GM21576 (cell line): ENCODE data around the gene CEACAM19.
"Not testable (repeated sequence)": the region's sequence is repeated elsewhere in the genome, so short reads cannot be mapped to it uniquely, and the experiment has no call there.

Source experiments
- ATAC-seq: cut with Tn5 transposase; IDR thresholded peaks from one replicate; pipeline ENCODE4 v1.9.1; 2021; ENCODE audit warnings: mild to moderate bottlenecking, moderate library complexity; ENCODE audit not compliant: unreplicated experiment

CEACAM19 gene

GRCh38 chr19:44697670-44698034 lies 26.4 kb downstream of the CEACAM19 start:
- no peak for ATAC-seq

DNA sequence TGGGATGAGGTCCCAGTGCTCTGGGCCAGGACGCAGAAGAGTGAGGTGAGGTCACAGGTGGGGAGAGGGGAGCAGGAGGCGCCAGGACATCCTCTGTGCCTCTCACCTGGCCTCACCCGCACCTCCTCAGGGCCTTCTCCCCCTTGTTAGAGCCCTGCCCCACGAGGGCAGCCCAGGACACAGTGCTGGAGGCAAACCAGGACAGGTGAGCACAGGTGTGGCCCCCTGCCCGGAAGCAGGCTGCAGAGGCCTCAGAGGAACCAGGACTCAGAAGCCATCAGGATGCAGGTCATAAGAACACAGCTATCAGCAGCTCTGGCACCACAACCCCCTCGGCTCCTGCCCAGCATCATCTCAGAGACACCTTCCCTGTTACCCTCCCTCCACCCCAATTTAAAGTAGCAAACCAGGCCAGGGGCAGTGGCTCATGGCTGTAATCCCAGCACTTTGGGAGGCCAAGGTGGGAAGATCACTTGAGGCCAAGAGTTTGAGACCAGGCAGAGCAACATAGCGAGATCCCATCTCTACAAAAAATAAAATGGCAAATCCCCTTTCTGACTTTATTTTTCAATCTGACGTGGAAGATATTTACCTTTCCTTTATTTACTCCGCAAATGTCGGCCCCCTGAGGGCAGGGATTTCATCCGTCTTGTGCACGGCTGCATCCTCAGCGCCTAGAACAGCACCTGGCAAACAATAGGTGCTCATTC lies 27.4 kb downstream of the CEACAM19 start, which contains the start of gene CEACAM16:
Gene CEACAM16, plus strand, starts transcription at position 660 of the 710 bp plus-strand sequence. CDS start 2,306 bp downstream, outside the sequence.
- no peak for ATAC-seq

DNA sequence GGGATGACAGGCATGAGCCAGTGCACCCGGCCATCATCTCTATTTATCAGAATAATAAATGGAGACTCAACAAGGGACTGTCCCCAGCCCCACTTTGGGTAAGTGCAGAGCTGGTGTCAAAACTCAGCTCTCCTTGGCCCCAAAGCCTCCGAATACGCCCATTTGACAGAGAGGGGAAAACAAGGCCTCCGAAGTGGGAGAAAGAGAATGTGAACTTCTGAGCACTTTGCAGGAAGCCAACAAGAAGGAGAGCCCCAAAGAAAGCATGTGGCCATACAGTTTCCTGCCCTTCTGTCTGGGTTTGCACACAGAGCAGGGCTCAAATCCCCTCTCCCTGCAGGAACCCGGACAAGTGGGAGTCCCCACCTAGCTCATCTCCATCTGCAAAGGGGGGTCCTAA lies 29.3 kb downstream of the CEACAM19 start:
- no peak for ATAC-seq

- ATAC-seq: no peak
Observed at GRCh38 chr19:44701228-44701627, 29.9 kb downstream of the CEACAM19 start.

DNA sequence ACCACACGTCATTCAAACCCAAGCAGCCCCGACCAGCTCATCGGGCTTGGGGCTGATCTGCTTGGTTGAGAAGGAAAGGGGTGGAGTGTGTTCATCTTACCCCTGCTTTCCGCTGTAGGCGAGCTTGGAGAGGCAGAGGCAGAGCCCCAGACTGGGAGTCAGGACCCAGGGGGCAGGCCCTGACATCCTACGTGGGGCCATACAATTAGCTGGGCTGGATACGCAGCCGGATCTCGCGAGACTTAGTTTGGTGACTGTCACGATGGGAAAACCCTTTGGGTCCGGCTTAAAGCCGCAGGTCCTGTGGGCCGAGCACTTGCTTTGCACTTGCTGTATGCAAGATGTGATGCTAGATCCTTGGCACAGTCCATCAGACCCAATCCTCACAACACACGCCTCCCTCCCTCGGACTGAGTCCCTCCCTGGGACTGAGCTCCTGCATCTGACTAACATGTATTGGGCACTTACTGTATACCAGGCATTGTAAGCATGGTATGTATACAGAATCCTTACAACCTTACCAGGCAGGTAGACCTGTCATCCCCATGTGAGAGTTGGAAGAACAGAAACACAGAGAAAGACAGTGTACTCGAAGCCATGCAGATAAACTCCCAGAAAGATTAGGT lies 31.4 kb downstream of the CEACAM19 start:
- no peak for ATAC-seq

- ATAC-seq: no peak
Observed at GRCh38 chr19:44703336-44704078, 32.2 kb downstream of the CEACAM19 start.

GRCh38 chr19:44704982-44705381 lies 33.7 kb downstream of the CEACAM19 start:
- no peak for ATAC-seq

DNA sequence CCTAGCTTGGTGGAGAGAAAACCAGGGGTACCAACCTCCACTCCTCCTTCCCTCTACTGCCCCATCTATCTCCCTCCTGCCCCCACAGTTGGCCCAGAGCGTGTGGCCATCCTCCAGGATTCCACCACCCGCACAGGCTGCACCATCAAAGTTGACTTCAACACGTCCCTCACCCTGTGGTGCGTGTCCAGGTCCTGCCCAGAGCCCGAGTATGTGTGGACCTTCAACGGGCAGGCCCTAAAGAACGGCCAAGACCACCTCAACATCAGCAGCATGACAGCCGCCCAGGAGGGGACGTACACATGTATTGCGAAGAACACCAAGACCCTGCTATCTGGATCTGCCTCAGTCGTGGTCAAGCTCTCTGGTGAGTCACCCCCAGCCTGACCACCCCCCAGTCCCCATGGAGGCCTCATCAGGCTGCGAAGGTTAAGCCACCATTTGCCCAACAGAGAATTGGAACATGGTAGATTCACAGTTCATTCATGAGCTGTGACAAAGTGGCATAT lies 34.3 kb downstream of the CEACAM19 start:
- no peak for ATAC-seq

DNA sequence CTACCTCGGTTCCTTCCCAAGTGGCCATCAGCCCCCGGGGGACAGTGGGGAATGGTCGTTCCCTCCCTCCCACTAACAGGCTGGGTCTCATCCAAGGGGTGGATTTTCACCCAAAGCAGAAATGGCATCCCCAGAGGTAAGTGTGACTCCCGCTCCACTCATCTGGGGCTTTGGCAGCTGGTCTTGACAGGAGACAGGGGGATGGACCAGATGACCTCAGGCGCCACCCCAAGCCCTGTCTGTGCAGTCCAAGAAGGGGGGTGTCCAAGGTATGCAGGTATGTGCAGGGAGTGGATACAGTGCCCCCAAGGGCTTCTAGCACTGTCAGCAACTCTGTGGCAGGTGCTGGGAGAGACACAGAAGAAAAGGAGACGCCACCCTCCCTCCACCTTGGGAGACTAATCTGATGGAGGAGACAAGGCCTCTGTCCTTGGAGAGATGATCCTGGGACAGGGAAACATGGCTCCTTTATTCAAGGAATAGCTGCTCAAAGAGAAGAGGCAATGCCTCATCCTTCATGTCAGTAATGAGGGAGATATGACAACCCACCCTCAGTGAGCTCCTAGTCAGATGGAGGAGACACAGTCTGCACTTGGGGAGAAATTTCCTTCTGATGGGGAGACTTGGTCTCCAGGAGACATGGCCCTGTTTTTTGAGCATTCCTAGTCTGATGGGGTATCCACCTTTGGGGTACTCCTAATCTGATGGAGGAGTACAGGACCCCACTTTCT lies 35.4 kb downstream of the CEACAM19 start:
- ATAC-seq: no peak

DNA sequence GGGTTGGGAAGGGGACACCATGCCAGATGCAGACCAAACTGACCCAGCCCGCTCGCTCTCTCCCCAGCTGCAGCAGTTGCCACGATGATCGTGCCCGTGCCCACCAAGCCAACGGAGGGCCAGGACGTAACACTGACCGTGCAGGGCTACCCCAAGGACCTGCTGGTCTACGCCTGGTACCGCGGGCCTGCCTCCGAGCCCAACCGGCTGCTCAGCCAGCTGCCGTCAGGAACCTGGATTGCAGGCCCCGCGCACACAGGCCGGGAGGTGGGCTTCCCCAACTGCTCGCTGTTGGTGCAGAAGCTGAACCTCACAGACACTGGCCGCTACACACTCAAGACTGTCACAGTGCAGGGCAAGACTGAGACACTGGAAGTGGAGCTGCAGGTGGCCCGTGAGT lies 36.5 kb downstream of the CEACAM19 start:
- ATAC-seq: no peak

DNA sequence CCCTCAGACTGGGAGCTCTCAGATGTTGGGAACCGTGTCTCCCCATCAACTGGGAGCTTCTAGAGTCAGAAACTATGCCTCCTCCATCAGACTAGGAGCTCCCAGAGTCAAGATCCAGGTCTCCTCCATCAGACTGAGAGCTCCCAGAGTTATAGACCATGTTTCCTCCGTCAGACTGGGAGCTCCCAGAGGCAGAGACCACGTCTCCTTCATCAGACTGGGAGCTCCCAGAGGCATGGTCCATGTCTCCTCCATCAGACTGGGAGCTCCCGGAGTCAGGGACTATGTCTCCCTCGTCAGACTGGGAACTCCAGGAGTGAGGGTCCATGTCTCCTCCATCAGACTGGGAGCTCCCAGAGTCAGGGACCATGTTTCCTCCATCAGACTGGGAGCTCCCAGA lies 37.7 kb downstream of the CEACAM19 start:
- no peak for ATAC-seq

DNA sequence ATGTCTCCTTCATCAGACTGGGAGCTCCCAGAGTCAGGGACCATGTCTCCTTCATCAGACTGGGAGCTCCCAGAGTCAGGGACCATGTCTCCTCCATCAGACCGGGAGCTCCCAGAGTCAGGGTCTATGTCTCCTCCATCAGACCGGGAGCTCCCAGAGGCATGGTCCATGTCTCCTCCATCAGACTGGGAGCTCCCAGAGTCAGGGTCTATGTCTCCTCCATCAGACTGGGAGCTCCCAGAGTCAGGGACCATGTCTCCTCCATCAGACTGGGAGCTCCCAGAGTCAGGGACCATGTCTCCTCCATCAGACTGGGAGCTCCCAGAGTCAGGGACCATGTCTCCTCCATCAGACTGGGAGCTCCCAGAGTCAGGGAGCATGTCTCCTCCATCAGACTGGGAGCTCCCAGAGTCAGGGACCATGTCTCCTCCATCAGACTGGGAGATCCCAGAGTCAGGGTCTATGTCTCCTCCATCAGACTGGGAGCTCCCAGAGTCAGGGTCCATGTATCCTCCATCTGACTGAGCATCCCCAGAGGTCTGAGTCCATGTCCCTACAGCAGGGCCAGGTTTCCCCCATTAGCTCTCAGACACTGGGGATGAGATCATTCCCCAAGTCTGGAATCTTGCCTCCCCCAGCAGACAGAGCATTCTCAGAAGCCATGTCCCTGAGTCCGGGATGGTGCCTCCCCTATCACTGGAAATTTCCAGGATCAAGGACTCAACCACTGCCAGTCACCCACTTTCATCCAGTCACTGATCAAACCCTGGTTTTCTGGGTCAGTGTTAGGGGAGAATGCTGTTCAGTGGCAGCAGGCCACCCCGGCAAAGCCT lies 38.4 kb downstream of the CEACAM19 start:
- not testable (repeated sequence) for ATAC-seq

DNA sequence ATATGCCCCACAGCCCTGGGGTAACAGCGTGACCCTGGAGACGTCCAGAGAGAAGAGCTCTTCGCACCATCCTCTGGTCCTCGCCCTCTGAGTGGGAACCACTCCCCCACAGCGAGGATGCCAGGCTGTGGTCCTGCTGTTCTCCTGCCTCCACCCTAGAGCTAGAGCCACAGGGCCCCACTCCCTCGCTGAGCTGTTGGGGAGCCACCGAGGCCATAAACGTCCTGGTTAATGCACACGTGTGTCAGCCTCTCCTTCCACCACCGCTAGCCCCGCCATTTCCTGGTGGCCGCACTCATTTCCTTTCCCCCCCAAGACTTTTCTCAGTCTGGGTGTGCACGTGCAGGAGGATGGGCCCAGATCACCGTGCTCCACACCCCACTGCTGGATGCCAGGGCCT lies 39.2 kb downstream of the CEACAM19 start:
- ATAC-seq: no peak

- ATAC-seq: no peak
Observed at GRCh38 chr19:44712864-44713515, 41.7 kb downstream of the CEACAM19 start.

DNA sequence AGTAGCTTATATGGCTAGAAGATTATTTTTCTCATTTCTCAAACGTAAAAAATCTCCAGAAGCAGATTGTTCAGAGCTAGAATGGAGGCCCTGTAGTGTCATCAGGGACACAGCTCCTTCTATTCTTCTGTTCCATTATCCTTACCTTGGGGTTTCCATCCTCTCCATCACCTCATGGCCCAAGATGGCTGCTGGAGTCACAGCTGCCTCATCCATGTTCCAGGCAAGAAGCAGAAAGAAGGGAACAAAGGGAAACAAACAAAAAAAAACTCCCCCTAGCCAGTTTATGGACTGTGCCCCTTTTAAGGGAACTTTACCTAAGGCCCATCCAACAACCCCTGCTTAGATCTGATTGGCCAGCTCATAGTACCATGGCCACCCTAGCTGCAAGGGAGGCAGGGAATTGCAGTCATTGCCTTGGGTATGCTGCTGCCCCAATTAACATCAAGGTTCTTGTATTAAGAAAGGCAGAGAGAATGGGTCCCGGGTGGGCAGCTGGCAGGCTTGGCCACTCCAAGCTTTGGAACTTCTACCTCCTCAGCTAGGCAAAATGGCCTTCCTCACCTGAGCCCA lies 43.4 kb downstream of the CEACAM19 start:
- no peak for ATAC-seq

- no peak for ATAC-seq
Observed at GRCh38 chr19:44717603-44718002, 46.3 kb downstream of the CEACAM19 start.

GRCh38 chr19:44718441-44719261 lies 47.4 kb downstream of the CEACAM19 start:
- ATAC-seq: no peak

- no peak for ATAC-seq
Observed at GRCh38 chr19:44719262-44719701, 48.0 kb downstream of the CEACAM19 start.
